GM18867 (cell line): ENCODE data around the gene SGF29.
A peak's percentile ranks its signal among the peaks of the same experiment; 100 is the strongest.
"Not testable (repeated sequence)": the region's sequence is repeated elsewhere in the genome, so short reads cannot be mapped to it uniquely, and the experiment has no call there.

Source experiments
- ATAC-seq: cut with Tn5 transposase; IDR thresholded peaks from one replicate; pipeline ENCODE4 v1.9.1; 2021; ENCODE audit warnings: mild to moderate bottlenecking, moderate library complexity; ENCODE audit not compliant: unreplicated experiment

SGF29 gene

GRCh38 chr16:28609631-28610594, 56.2 kb downstream of the SGF29 start, which contains the start of gene SULT1A1:
Gene SULT1A1, minus strand, starts transcription at chr16:28610044. Its CDS starts 1,189 bp downstream, at chr16:28608855.
- no peak for ATAC-seq

GRCh38 chr16:28610595-28611191, 57.0 kb downstream of the SGF29 start:
- no peak for ATAC-seq

GRCh38 chr16:28612359-28613280, 58.9 kb downstream of the SGF29 start:
- peak; percentile 67 for ATAC-seq

GRCh38 chr16:28613912-28614311, 60.2 kb downstream of the SGF29 start:
- ATAC-seq = not testable (repeated sequence)

- ATAC-seq = not testable (repeated sequence)
These were observed 60.8 kb downstream of the SGF29 start for GRCh38 chr16:28614561-28614960.

GRCh38 chr16:28615486-28616223, 61.9 kb downstream of the SGF29 start:
- ATAC-seq = not testable (repeated sequence)

- not testable (repeated sequence) for ATAC-seq
These were observed 62.5 kb downstream of the SGF29 start for GRCh38 chr16:28616224-28616577.

GRCh38 chr16:28616636-28617035, 62.9 kb downstream of the SGF29 start:
- ATAC-seq = no peak

GRCh38 chr16:28617874-28618273, 64.2 kb downstream of the SGF29 start:
- ATAC-seq = no peak

- not testable (repeated sequence) for ATAC-seq
These were observed 66.6 kb downstream of the SGF29 start for GRCh38 chr16:28620316-28620715.

GRCh38 chr16:28621481-28622155, 67.9 kb downstream of the SGF29 start:
- ATAC-seq = no peak

GRCh38 chr16:28622532-28623171, 68.9 kb downstream of the SGF29 start:
- ATAC-seq = not testable (repeated sequence)

- ATAC-seq = no peak
These were observed 69.5 kb downstream of the SGF29 start for GRCh38 chr16:28623172-28623711.

- ATAC-seq = not testable (repeated sequence)
These were observed 77.2 kb downstream of the SGF29 start for GRCh38 chr16:28630905-28631304.

- not testable (repeated sequence) for ATAC-seq
These were observed 82.5 kb downstream of the SGF29 start for GRCh38 chr16:28636093-28636823.

- not testable (repeated sequence) for ATAC-seq
These were observed 84.0 kb downstream of the SGF29 start, which contains the start of gene NPIPB8 for GRCh38 chr16:28637765-28638164. Gene NPIPB8, plus strand, starts transcription at chr16:28638065. Its CDS starts 296 bp downstream, at chr16:28638361.

- ATAC-seq = not testable (repeated sequence)
These were observed 84.6 kb downstream of the SGF29 start for GRCh38 chr16:28638359-28638758.

GRCh38 chr16:28639959-28640358, 86.2 kb downstream of the SGF29 start:
- not testable (repeated sequence) for ATAC-seq
